ENCODE measurements around the gene C18orf32.

DNA sequence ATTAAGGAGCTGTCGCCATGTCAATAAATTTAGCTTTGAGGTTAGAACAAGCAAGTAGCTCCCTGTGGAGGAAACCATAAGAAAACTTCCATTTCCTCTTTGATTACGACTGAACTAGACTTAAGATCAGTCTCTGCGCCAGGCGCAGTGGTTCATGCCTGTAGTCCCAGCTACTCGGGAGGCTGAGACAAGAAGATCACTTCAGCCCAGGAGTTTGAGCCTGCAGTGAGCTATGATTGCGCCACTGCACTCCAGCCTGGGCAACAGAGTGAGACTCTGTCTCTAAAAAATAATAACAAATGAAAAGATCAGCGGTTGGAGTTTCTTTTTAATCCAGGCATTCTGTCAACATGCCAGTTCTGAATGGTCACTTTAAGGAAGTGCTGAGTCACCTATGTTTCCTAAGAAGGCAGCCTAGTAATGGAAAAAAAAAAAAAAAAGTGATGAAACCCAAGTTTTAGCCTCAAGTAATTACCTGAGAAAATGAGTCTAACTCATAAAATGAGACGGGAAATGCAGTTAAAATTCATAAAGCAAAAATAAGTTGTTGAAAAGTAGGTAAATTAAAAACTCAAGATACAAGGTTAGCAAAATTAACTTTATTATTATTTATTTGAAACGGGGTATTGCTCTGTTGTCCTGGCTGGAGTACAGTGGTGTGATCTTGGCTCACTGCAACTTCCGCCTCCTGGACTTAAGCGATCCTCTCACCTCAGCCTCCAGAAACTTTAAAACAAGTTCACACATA, 10.2 kb downstream of the C18orf32 start:
- TF ChIP-seq, protein P1, sequence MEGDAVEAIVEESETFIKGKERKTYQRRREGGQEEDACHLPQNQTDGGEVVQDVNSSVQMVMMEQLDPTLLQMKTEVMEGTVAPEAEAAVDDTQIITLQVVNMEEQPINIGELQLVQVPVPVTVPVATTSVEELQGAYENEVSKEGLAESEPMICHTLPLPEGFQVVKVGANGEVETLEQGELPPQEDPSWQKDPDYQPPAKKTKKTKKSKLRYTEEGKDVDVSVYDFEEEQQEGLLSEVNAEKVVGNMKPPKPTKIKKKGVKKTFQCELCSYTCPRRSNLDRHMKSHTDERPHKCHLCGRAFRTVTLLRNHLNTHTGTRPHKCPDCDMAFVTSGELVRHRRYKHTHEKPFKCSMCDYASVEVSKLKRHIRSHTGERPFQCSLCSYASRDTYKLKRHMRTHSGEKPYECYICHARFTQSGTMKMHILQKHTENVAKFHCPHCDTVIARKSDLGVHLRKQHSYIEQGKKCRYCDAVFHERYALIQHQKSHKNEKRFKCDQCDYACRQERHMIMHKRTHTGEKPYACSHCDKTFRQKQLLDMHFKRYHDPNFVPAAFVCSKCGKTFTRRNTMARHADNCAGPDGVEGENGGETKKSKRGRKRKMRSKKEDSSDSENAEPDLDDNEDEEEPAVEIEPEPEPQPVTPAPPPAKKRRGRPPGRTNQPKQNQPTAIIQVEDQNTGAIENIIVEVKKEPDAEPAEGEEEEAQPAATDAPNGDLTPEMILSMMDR (IDR thresholded peaks at IDR 0.05), result no peak
- no peak for TF ChIP-seq POLR2A (IDR thresholded peaks at IDR 0.05)

Data from thyroid gland (tissue), 4 donors.